Colonic mucosa (tissue), 4 donors: ENCODE data around the gene SRPRB. TPM values are rescaled to one million over a fixed set of nuclear protein-coding genes. Genes with fewer than 3 reads are reported as not detected.

Experiments
- DNase-seq: peaks from one replicate; pipeline ENCODE4 v3.0.0-alpha.2; 2020
- H3K27ac ChIP-seq: fragments of 200-600 bp; one replicate; pipeline ENCODE4 v1.8.0; 2021
- H3K27me3 ChIP-seq: fragments of 200-600 bp; one replicate; pipeline ENCODE4 v1.8.0; 2021
- H3K36me3 ChIP-seq: fragments of 200-600 bp; one replicate; pipeline ENCODE4 v1.8.0; 2021
- H3K4me1 ChIP-seq: fragments of 200-600 bp; one replicate; pipeline ENCODE4 v1.8.0; 2021; ENCODE audit warnings: mild to moderate bottlenecking
- H3K4me3 ChIP-seq: fragments of 200-600 bp; one replicate; pipeline ENCODE4 v1.8.0; 2021
- H3K9ac ChIP-seq, 2 donors: one replicate each; pipeline ENCODE4 v1.7.0; 2013; ENCODE audit warnings: control low read depth in 2 of 2, low read depth in 2 of 2, low read length in 2 of 2
- H3K9me3 ChIP-seq: fragments of 200-600 bp; one replicate; pipeline ENCODE4 v1.8.0; 2021
- intact Hi-C: fragments of 100-400 bp; cut with DNase I; formaldehyde crosslinking; loops from one replicate; pipeline ENCODE4 v1.14.1; 2022
- total RNA-seq, 2 donors: library from RNA; stranded (reverse); fragmentation: NEBNext Ultra II Directional in 1 of 2; extraction: Animal tissue kit (Norgen Biotek cat#: 25700) in 1 of 2; gene quantifications; one replicate each; pipeline ENCODE4 v1.2.1, GENCODE V29; 2021
- TF ChIP-seq, protein P1 (sequence below): fragments of 200-600 bp; IDR thresholded peaks from one replicate; pipeline ENCODE4 v1.8.0; 2022; ENCODE audit warnings: antibody characterized with exemption, mild to moderate bottlenecking
- donor health status: healthy.
- donor health status: DM: no; HTN: no; CAD: no.
- donor health status: DM: no; HTN: no; CAD: no.

The SRPRB gene
- total RNA-seq, 2 donors from 2014 or later, result 38.0 to 86.1 TPM

DNA sequence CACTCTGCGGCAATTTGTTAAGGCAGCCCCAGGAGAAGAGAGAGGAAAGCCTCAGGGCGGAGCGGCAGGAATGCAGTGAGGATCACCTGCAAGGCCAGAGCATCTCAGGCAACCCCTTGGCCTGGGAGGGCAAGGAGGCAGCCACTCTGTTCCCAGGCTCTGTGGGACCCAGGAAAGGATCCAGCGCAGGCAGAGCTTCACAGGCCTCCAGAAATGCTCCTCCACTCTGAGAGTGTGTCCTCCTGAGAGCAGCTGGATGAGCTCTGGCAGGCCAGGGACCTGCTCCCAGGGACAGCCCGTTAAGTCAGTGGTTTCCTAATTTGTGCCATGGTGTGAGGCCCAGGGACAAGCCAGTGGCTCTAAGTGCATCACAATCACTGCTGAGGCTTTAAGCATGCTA, 54.9 kb downstream of the SRPRB start:
- Histone ChIP-seq H3K27me3 (no peaks in the 10 kb centered on the region), H3K4me3 (no peak overlapping the region), H3K27ac (no peak overlapping the region), H3K9ac (no peak overlapping the region), H3K9me3 (no peaks in the 10 kb centered on the region), H3K4me1 (no peaks in the 10 kb centered on the region), H3K36me3 (no peaks in the 10 kb centered on the region)
- DNase-seq, result no peak
- intact Hi-C loops, result no loop called here
- TF ChIP-seq, protein P1, sequence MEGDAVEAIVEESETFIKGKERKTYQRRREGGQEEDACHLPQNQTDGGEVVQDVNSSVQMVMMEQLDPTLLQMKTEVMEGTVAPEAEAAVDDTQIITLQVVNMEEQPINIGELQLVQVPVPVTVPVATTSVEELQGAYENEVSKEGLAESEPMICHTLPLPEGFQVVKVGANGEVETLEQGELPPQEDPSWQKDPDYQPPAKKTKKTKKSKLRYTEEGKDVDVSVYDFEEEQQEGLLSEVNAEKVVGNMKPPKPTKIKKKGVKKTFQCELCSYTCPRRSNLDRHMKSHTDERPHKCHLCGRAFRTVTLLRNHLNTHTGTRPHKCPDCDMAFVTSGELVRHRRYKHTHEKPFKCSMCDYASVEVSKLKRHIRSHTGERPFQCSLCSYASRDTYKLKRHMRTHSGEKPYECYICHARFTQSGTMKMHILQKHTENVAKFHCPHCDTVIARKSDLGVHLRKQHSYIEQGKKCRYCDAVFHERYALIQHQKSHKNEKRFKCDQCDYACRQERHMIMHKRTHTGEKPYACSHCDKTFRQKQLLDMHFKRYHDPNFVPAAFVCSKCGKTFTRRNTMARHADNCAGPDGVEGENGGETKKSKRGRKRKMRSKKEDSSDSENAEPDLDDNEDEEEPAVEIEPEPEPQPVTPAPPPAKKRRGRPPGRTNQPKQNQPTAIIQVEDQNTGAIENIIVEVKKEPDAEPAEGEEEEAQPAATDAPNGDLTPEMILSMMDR, result no peak

DNA sequence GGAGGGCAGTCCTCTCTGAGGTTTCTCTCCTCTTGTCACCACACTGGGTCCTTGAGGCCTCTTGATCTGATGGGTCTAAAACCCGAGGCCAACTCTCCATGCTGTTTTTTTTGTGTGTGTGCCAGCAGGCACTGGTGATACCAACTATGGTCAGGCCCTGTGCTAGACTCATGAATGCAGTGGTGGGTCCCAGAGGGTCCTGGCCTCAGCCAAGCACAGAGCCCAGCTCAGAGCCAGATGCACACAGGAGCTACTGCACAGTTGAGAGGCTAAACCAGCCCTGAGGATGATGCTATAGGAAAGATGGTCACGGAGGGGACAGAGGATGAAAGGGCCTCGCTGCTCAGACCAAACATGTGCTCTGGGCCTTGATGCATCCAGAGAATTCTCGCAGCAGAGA, 56.5 kb downstream of the SRPRB start:
- intact Hi-C loops, result no loop called here
- Histone ChIP-seq H3K4me1 (no peaks in the 10 kb centered on the region), H3K9me3 (no peaks in the 10 kb centered on the region), H3K36me3 (no peaks in the 10 kb centered on the region), H3K27me3 (no peaks in the 10 kb centered on the region), H3K4me3 (no peak overlapping the region), H3K27ac (no peak overlapping the region), H3K9ac (no peak overlapping the region)
- DNase-seq, result no peak
- TF ChIP-seq, protein P1, result no peak

DNA sequence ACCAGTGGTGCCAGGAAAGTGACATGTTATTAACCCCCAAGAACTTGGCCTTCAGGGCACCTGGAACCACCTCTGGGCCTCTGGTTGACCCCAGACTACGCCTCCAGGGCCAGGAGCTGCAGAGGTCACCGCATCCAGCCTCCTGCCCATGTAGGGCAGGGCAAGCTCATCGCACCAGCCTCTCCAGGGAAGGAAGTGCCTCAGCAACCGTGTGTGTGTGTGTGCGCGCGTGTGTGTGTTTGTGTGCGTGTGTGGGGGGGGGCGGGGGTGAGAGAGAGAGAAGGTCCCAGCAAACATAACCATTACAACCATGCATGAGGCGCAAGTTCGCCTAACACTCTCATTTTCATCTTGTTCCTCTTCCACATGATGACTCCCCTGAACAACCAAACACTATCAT, 58.3 kb downstream of the SRPRB start:
- Histone ChIP-seq H3K4me3 (no peak overlapping the region), H3K27me3 (no peaks in the 10 kb centered on the region), H3K9me3 (no peaks in the 10 kb centered on the region), H3K36me3 (no peaks in the 10 kb centered on the region), H3K9ac (no peak overlapping the region), H3K27ac (no peak overlapping the region), H3K4me1 (no peaks in the 10 kb centered on the region)
- intact Hi-C loops, result no loop called here
- TF ChIP-seq, protein P1, result no peak
- no peak for DNase-seq

DNA sequence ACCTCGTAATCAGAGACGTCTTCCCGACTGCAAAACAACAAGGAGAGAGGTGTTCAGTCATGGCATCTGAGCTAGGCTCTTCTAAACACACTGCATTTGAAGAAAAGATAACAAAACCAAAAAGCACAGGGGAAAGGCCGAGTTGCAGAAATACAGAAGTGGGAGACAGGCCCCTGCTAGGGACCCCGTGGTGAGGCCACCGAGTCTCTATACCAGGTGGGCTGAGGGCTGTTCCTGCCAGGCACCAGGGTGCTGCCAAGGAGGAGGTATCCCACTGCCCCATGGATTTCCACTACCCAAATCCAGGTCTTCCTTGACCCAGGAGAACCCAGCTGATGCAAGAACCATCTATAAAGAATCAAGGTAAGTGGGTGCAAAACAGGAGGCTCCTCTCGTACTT, 59.0 kb downstream of the SRPRB start:
- H3K27me3 ChIP-seq, result no peaks in the 10 kb centered on the region
- H3K9ac ChIP-seq, result no peak overlapping the region
- H3K4me3 ChIP-seq, result no peak overlapping the region
- no peaks in the 10 kb centered on the region for H3K4me1 ChIP-seq
- TF ChIP-seq, protein P1, result no peak
- no peak overlapping the region for H3K27ac ChIP-seq
- no peaks in the 10 kb centered on the region for H3K36me3 ChIP-seq
- no peak for DNase-seq
- no peaks in the 10 kb centered on the region for H3K9me3 ChIP-seq
- intact Hi-C loops, result no loop called here

DNA sequence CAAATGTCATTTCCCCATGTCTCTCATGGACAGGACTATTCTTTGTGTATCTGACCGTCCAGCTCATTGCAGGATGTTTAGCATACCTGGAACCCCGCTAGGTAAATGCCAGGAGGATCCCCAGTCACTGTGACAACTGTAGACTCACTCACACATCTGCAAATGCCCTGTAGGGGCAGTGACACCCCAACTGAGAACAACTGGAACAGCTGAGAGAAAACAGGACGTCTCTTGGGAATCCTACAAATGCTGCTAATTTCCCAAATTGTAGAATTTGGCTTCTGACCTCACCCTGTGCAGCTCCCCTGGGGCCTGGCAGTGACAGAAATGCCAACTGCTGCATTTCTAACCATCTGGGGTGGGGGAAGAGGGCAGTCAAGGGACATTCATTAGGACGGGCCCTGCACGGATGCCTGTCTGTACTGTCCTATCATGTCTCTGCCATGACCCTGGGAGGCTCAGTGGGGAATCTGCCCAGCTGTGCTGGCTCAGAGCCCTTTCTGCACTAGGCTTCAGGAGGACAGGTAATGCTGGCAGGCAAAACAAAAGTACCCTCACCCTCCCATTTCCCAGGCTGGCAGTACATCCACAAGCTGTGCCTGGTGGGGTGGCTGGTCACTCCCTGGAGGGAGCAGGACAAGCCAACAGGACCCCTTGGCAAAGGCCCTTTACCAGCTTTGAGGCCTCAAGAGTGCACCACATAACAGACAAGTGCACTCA, 59.7 kb downstream of the SRPRB start:
- no peaks in the 10 kb centered on the region for H3K36me3 ChIP-seq
- intact Hi-C loops, result no loop called here
- TF ChIP-seq, protein P1, result no peak
- H3K9me3 ChIP-seq, result no peaks in the 10 kb centered on the region
- H3K27ac ChIP-seq, result no peak overlapping the region
- no peak overlapping the region for H3K9ac ChIP-seq
- no peak overlapping the region for H3K4me3 ChIP-seq
- no peaks in the 10 kb centered on the region for H3K4me1 ChIP-seq
- no peak for DNase-seq
- no peaks in the 10 kb centered on the region for H3K27me3 ChIP-seq
